ENCODE data around the gene KCNN2.

- TF ChIP-seq CTCF (IDR thresholded peaks at IDR 0.05) (no peak), POLR2A (IDR thresholded peaks at IDR 0.05) (no peak)
Observed at GRCh38 chr5:114362197-114362976, 517 bp downstream of the KCNN2 start.
